GM21619 (cell line): ENCODE data around the gene SH3PXD2A.

ENCODE experiments used
- ATAC-seq: cut with Tn5 transposase; IDR thresholded peaks from one replicate; pipeline ENCODE4 v1.9.1; 2021; ENCODE audit not compliant: unreplicated experiment

SH3PXD2A gene

GRCh38 chr10:103711351-103711994, 143.9 kb downstream of the SH3PXD2A start:
- no peak for ATAC-seq

GRCh38 chr10:103710490-103710889, 144.9 kb downstream of the SH3PXD2A start:
- no peak for ATAC-seq

GRCh38 chr10:103709341-103709920, 145.9 kb downstream of the SH3PXD2A start:
- no peak for ATAC-seq

GRCh38 chr10:103708627-103709288, 146.6 kb downstream of the SH3PXD2A start:
- no peak for ATAC-seq

- ATAC-seq = no peak
These were observed 147.3 kb downstream of the SH3PXD2A start for GRCh38 chr10:103707956-103708626.

- no peak for ATAC-seq
These were observed 148.6 kb downstream of the SH3PXD2A start for GRCh38 chr10:103706762-103707161.

GRCh38 chr10:103706047-103706446, 149.3 kb downstream of the SH3PXD2A start:
- no peak for ATAC-seq

- no peak for ATAC-seq
These were observed 151.1 kb downstream of the SH3PXD2A start for GRCh38 chr10:103703941-103704919.

- no peak for ATAC-seq
These were observed 153.8 kb downstream of the SH3PXD2A start for GRCh38 chr10:103701380-103702222.

GRCh38 chr10:103700436-103700715, 155.0 kb downstream of the SH3PXD2A start:
- no peak for ATAC-seq

- ATAC-seq = no peak
These were observed 155.6 kb downstream of the SH3PXD2A start for GRCh38 chr10:103699611-103700435.

- no peak for ATAC-seq
These were observed 157.1 kb downstream of the SH3PXD2A start for GRCh38 chr10:103698266-103698665.

- ATAC-seq = no peak
These were observed 157.6 kb downstream of the SH3PXD2A start for GRCh38 chr10:103697787-103698186.

GRCh38 chr10:103696411-103697145, 158.8 kb downstream of the SH3PXD2A start:
- ATAC-seq = peak; percentile 42

- peak; percentile 8 for ATAC-seq
These were observed 159.3 kb downstream of the SH3PXD2A start for GRCh38 chr10:103696094-103696410.

- ATAC-seq = no peak
These were observed 159.8 kb downstream of the SH3PXD2A start for GRCh38 chr10:103695584-103696005.

- no peak for ATAC-seq
These were observed 161.6 kb downstream of the SH3PXD2A start for GRCh38 chr10:103693812-103694205.

GRCh38 chr10:103692952-103693811, 162.2 kb downstream of the SH3PXD2A start:
- peak; percentile 18 for ATAC-seq
